G401.6 (cell line): Measurements from ENCODE around the gene EEPD1.
"Not testable (repeated sequence)": the region's sequence is repeated elsewhere in the genome, so short reads cannot be mapped to it uniquely, and the experiment has no call there.

Experiments used
- FAIRE-seq: peaks from 2 replicates; lab custom pipeline; 2012; peaks lifted over from hg19 to GRCh38; lab: Jason Lieb, UNC

The EEPD1 gene

GRCh38 chr7:36301914-36302771 is 149.1 kb downstream of the EEPD1 start:
- FAIRE-seq: no peak

- FAIRE-seq: no peak
These were observed 150.4 kb downstream of the EEPD1 start for GRCh38 chr7:36303202-36304098.

GRCh38 chr7:36304099-36304425 is 151.0 kb downstream of the EEPD1 start:
- no peak for FAIRE-seq

- no peak for FAIRE-seq
These were observed 152.2 kb downstream of the EEPD1 start for GRCh38 chr7:36305226-36305625.

- FAIRE-seq: no peak
These were observed 152.6 kb downstream of the EEPD1 start for GRCh38 chr7:36305648-36306047.

GRCh38 chr7:36306222-36306621 is 153.2 kb downstream of the EEPD1 start:
- FAIRE-seq: no peak

GRCh38 chr7:36306722-36307121 is 153.7 kb downstream of the EEPD1 start:
- FAIRE-seq: no peak

GRCh38 chr7:36308031-36308430 is 155.0 kb downstream of the EEPD1 start:
- no peak for FAIRE-seq

GRCh38 chr7:36309301-36309700 is 156.2 kb downstream of the EEPD1 start:
- no peak for FAIRE-seq

- FAIRE-seq: no peak
These were observed 156.7 kb downstream of the EEPD1 start for GRCh38 chr7:36309716-36310115.

- FAIRE-seq: no peak
These were observed 157.8 kb downstream of the EEPD1 start for GRCh38 chr7:36310897-36311296.

GRCh38 chr7:36311539-36311938 is 158.5 kb downstream of the EEPD1 start:
- FAIRE-seq: no peak

- no peak for FAIRE-seq
These were observed 159.2 kb downstream of the EEPD1 start for GRCh38 chr7:36312064-36312914.

- FAIRE-seq: no peak
These were observed 159.9 kb downstream of the EEPD1 start for GRCh38 chr7:36312915-36313334.

- no peak for FAIRE-seq
These were observed 160.6 kb downstream of the EEPD1 start for GRCh38 chr7:36313607-36314006.

- no peak for FAIRE-seq
These were observed 161.4 kb downstream of the EEPD1 start for GRCh38 chr7:36314491-36314890.

- FAIRE-seq: no peak
These were observed 162.4 kb downstream of the EEPD1 start for GRCh38 chr7:36315309-36315944.

- no peak for FAIRE-seq
These were observed 163.3 kb downstream of the EEPD1 start for GRCh38 chr7:36316319-36316718.

GRCh38 chr7:36317276-36317675 is 164.2 kb downstream of the EEPD1 start:
- FAIRE-seq: no peak

GRCh38 chr7:36318116-36318515 is 165.1 kb downstream of the EEPD1 start:
- FAIRE-seq: no peak

- not testable (repeated sequence) for FAIRE-seq
These were observed 168.2 kb downstream of the EEPD1 start for GRCh38 chr7:36321284-36321683.

- no peak for FAIRE-seq
These were observed 183.3 kb downstream of the EEPD1 start for GRCh38 chr7:36336390-36336789.
